Osteoblast (primary cell): Measurements from ENCODE around the gene HMX3. TPM values are rescaled to one million over a fixed set of nuclear protein-coding genes. Genes with fewer than 3 reads are reported as not detected.
"Not testable (repeated sequence)": the region's sequence is repeated elsewhere in the genome, so short reads cannot be mapped to it uniquely, and the experiment has no call there.

ENCODE experiments used
- DNase-seq: peaks from one replicate; pipeline ENCODE4 v3.0.0; 2011; ENCODE audit warnings: low spot score, mixed read lengths; ENCODE audit not compliant: insufficient read length; ENCODE audit errors: missing footprints
- H2AFZ ChIP-seq: 2 replicates; pipeline ENCODE4 v1.6.0; 2011; ENCODE audit warnings: mild to moderate bottlenecking, low read length
- H3K27ac ChIP-seq: 2 replicates; pipeline ENCODE4 v1.5.1; 2011; ENCODE audit warnings: mild to moderate bottlenecking, low read depth, low read length, moderate library complexity
- H3K27me3 ChIP-seq: 2 replicates; pipeline ENCODE4 v1.6.0; 2012; ENCODE audit warnings: mild to moderate bottlenecking, control low read depth, inconsistent platforms, low read length, moderate library complexity; ENCODE audit not compliant: insufficient read depth
- H3K36me3 ChIP-seq: 2 replicates; pipeline ENCODE4 v1.5.1; 2011; ENCODE audit warnings: mild to moderate bottlenecking, low read length, control low read depth, moderate library complexity; ENCODE audit not compliant: insufficient read depth
- H3K4me1 ChIP-seq: 2 replicates; pipeline ENCODE4 v1.5.1; 2011; ENCODE audit warnings: mild to moderate bottlenecking, low read length, control low read depth, moderate library complexity; ENCODE audit not compliant: insufficient read depth
- H3K4me2 ChIP-seq: 2 replicates; pipeline ENCODE4 v1.6.0; 2011; ENCODE audit warnings: mild to moderate bottlenecking, low read length; ENCODE audit not compliant: insufficient read depth
- H3K4me3 ChIP-seq: fragments of 200-600 bp; sonication (generic); 3 replicates; pipeline ENCODE4 v1.5.1; 2012; ENCODE audit warnings: mild to moderate bottlenecking, low read length, inconsistent platforms; ENCODE audit not compliant: insufficient read depth
- H3K79me2 ChIP-seq: 2 replicates; pipeline ENCODE4 v1.6.0; 2012; ENCODE audit warnings: mild to moderate bottlenecking, low read length, control low read depth, inconsistent platforms; ENCODE audit not compliant: insufficient read depth
- H3K9me3 ChIP-seq: 2 replicates; pipeline ENCODE4 v1.5.1; 2011; ENCODE audit warnings: low read depth, low read length, control low read depth
- H4K20me1 ChIP-seq: 2 replicates; pipeline ENCODE4 v1.6.0; 2012; ENCODE audit warnings: mild to moderate bottlenecking, low read length, control low read depth; ENCODE audit not compliant: insufficient read depth
- CTCF ChIP-seq: IDR thresholded peaks from 2 replicates; pipeline ENCODE4 v1.5.1; 2011; ENCODE audit warnings: mild to moderate bottlenecking, low read depth, low read length, moderate library complexity; ENCODE audit errors: extremely low read depth
- total RNA-seq: library from RNA; depleted of rRNA; stranded (reverse); fragments of >200 nt; gene quantifications from 2 replicates; pipeline ENCODE4 v1.2.3, GENCODE V29; 2012

Gene HMX3
- total RNA-seq, 1 donor = not detected

GRCh38 chr10:123170961-123171360 lies 35.2 kb downstream of the HMX3 start:
- Histone ChIP-seq H3K9me3 (no peaks in the 10 kb centered on the region), H3K36me3 (peaks cover 22% of the 10 kb centered on the region), H3K4me1 (no peaks in the 10 kb centered on the region), H2AFZ (no peak overlapping the region), H3K79me2 (peaks cover 18% of the 10 kb centered on the region), H3K27me3 (no peaks in the 10 kb centered on the region), H3K4me3 (no peak overlapping the region), H3K27ac (no peak overlapping the region), H4K20me1 (peaks cover under 1% of the 10 kb centered on the region), H3K4me2 (no peak overlapping the region)
- no peak for DNase-seq
- no peak for TF ChIP-seq CTCF

GRCh38 chr10:123171616-123172015 lies 35.8 kb downstream of the HMX3 start:
- not testable (repeated sequence) for H3K4me1 ChIP-seq
- peaks cover 19% of the 10 kb centered on the region for H3K36me3 ChIP-seq

GRCh38 chr10:123175389-123176387 lies 39.9 kb downstream of the HMX3 start:
- Histone ChIP-seq H3K27me3 (no peaks in the 10 kb centered on the region), H3K27ac (no peak overlapping the region), H2AFZ (no peak overlapping the region), H3K79me2 (no peaks in the 10 kb centered on the region), H4K20me1 (no peaks in the 10 kb centered on the region), H3K9me3 (no peaks in the 10 kb centered on the region), H3K4me2 (no peak overlapping the region), H3K4me1 (no peaks in the 10 kb centered on the region), H3K36me3 (peaks cover 4% of the 10 kb centered on the region), H3K4me3 (no peak overlapping the region)
- no peak for DNase-seq
- TF ChIP-seq CTCF = no peak

More at GRCh38 chr10:123171616-123172015, 35.8 kb downstream of the HMX3 start:
- not testable (repeated sequence) for DNase-seq, H3K27ac ChIP-seq, H4K20me1 ChIP-seq, H3K9me3 ChIP-seq, H3K4me3 ChIP-seq, H3K4me2 ChIP-seq, H3K27me3 ChIP-seq, H2AFZ ChIP-seq
- peaks cover 12% of the 10 kb centered on the region for H3K79me2 ChIP-seq

- H3K4me3 ChIP-seq, H3K79me2 ChIP-seq, H3K27me3 ChIP-seq, H3K36me3 ChIP-seq, H2AFZ ChIP-seq, H3K27ac ChIP-seq, DNase-seq, H3K9me3 ChIP-seq, H3K4me2 ChIP-seq, H3K4me1 ChIP-seq, H4K20me1 ChIP-seq: not testable (repeated sequence)
Measured at GRCh38 chr10:123178390-123178789, 42.6 kb downstream of the HMX3 start.
